ENCODE results near the gene PDE4B. TPM values are rescaled to one million over a fixed set of nuclear protein-coding genes. Genes with fewer than 3 reads are reported as not detected.

Gene PDE4B
- total and polyA plus RNA-seq, 2 donors from 2014 or later, result 2.0 to 8.7 TPM

- Histone ChIP-seq H3K9ac (ENCODE audit: low read length in 3 of 3) (no peak overlapping the region), H3K36me3 (ENCODE audit: control insufficient read depth in 2 of 3, insufficient read depth in 3 of 3, low read length in 3 of 3) (no peaks in the 10 kb centered on the region), H3K27me3 (ENCODE audit: control insufficient read depth, insufficient read depth, low read length) (no peaks in the 10 kb centered on the region), H3K9me3 (ENCODE audit: control insufficient read depth in 2 of 3, insufficient read depth in 1 of 3, low read length in 3 of 3) (no peaks in the 10 kb centered on the region), H3K4me1 (ENCODE audit: control insufficient read depth in 2 of 3, insufficient read depth in 2 of 3, low read depth in 1 of 3, low read length in 3 of 3) (no peaks in the 10 kb centered on the region), H3K27ac (ENCODE audit: low read depth in 2 of 2, low read length in 2 of 2) (no peak overlapping the region), H3K4me3 (ENCODE audit: low read length in 3 of 3) (no peak overlapping the region)
- FAIRE-seq, result no peak
- TF ChIP-seq CTCF (IDR thresholded peaks at IDR 0.05; ENCODE audit: borderline replicate concordance, extremely low read depth, insufficient read depth), result no peak
- intact Hi-C loops (cut with DNase I), result no loop called here
- DNase-seq, result no peak
Measured at GRCh38 chr1:66137235-66137634, 344.5 kb downstream of the PDE4B start.

- H3K36me3 ChIP-seq (ENCODE audit: control insufficient read depth in 2 of 3, insufficient read depth in 3 of 3, low read length in 3 of 3), result no peaks in the 10 kb centered on the region
- TF ChIP-seq CTCF (IDR thresholded peaks at IDR 0.05; ENCODE audit: borderline replicate concordance, extremely low read depth, insufficient read depth), result no peak
- no peak overlapping the region for H3K27ac ChIP-seq (ENCODE audit: low read depth in 2 of 2, low read length in 2 of 2)
- H3K4me3 ChIP-seq (ENCODE audit: low read length in 3 of 3), result no peak overlapping the region
- FAIRE-seq (no peak), DNase-seq (no peak)
- H3K27me3 ChIP-seq (ENCODE audit: control insufficient read depth, insufficient read depth, low read length), result no peaks in the 10 kb centered on the region
- no peaks in the 10 kb centered on the region for H3K4me1 ChIP-seq (ENCODE audit: control insufficient read depth in 2 of 3, insufficient read depth in 2 of 3, low read depth in 1 of 3, low read length in 3 of 3)
- no peak overlapping the region for H3K9ac ChIP-seq (ENCODE audit: low read length in 3 of 3)
- no peaks in the 10 kb centered on the region for H3K9me3 ChIP-seq (ENCODE audit: control insufficient read depth in 2 of 3, insufficient read depth in 1 of 3, low read length in 3 of 3)
- intact Hi-C loops (cut with DNase I), result no loop called here
Measured at GRCh38 chr1:66138613-66139012, 345.9 kb downstream of the PDE4B start.

GRCh38 chr1:66140072-66140471 is 347.4 kb downstream of the PDE4B start:
- no peaks in the 10 kb centered on the region for H3K4me1 ChIP-seq (ENCODE audit: control insufficient read depth in 2 of 3, insufficient read depth in 2 of 3, low read depth in 1 of 3, low read length in 3 of 3)
- H3K9me3 ChIP-seq (ENCODE audit: control insufficient read depth in 2 of 3, insufficient read depth in 1 of 3, low read length in 3 of 3), result no peaks in the 10 kb centered on the region
- no peaks in the 10 kb centered on the region for H3K36me3 ChIP-seq (ENCODE audit: control insufficient read depth in 2 of 3, insufficient read depth in 3 of 3, low read length in 3 of 3)
- TF ChIP-seq CTCF (IDR thresholded peaks at IDR 0.05; ENCODE audit: borderline replicate concordance, extremely low read depth, insufficient read depth), result no peak
- H3K4me3 ChIP-seq (ENCODE audit: low read length in 3 of 3), result no peak overlapping the region
- FAIRE-seq, result no peak
- H3K27me3 ChIP-seq (ENCODE audit: control insufficient read depth, insufficient read depth, low read length), result no peaks in the 10 kb centered on the region
- H3K9ac ChIP-seq (ENCODE audit: low read length in 3 of 3), result no peak overlapping the region
- intact Hi-C loops (cut with DNase I), result no loop called here
- DNase-seq, result peak in 1 of 5 donors; percentile 5
- no peak overlapping the region for H3K27ac ChIP-seq (ENCODE audit: low read depth in 2 of 2, low read length in 2 of 2)

- H3K36me3 ChIP-seq (ENCODE audit: control insufficient read depth in 2 of 3, insufficient read depth in 3 of 3, low read length in 3 of 3), result no peaks in the 10 kb centered on the region
- no peaks in the 10 kb centered on the region for H3K27me3 ChIP-seq (ENCODE audit: control insufficient read depth, insufficient read depth, low read length)
- no peaks in the 10 kb centered on the region for H3K4me1 ChIP-seq (ENCODE audit: control insufficient read depth in 2 of 3, insufficient read depth in 2 of 3, low read depth in 1 of 3, low read length in 3 of 3)
- intact Hi-C loops (cut with DNase I), result no loop called here
- H3K9ac ChIP-seq (ENCODE audit: low read length in 3 of 3), result no peak overlapping the region
- no peak overlapping the region for H3K27ac ChIP-seq (ENCODE audit: low read depth in 2 of 2, low read length in 2 of 2)
- DNase-seq (no peak), FAIRE-seq (no peak)
- TF ChIP-seq CTCF (IDR thresholded peaks at IDR 0.05; ENCODE audit: borderline replicate concordance, extremely low read depth, insufficient read depth), result no peak
- no peaks in the 10 kb centered on the region for H3K9me3 ChIP-seq (ENCODE audit: control insufficient read depth in 2 of 3, insufficient read depth in 1 of 3, low read length in 3 of 3)
- H3K4me3 ChIP-seq (ENCODE audit: low read length in 3 of 3), result no peak overlapping the region
Measured at GRCh38 chr1:66143651-66144050, 351.0 kb downstream of the PDE4B start.

Measured in kidney (tissue), 14 donors.